ENCODE data around the gene CPA4.

- TF ChIP-seq POLR2A (IDR thresholded peaks at IDR 0.05): no peak
- no peak for TF ChIP-seq CTCF (IDR thresholded peaks at IDR 0.05)
Measured at GRCh38 chr7:130286881-130287280, 6.1 kb upstream of the CPA4 start.

Data from lower leg skin (tissue), 3 donors.